HepG2 (cell line): ENCODE results near the gene ZNF618. TPM values are rescaled to one million over a fixed set of nuclear protein-coding genes. Genes with fewer than 3 reads are reported as not detected.

ENCODE experiments used
- ATAC-seq: fragments of 200-7000 bp; cut with Tn5 transposase; 3 replicates; pipeline ENCODE4 v1.9.1; 2020; ENCODE audit warnings: mild to moderate bottlenecking, moderate library complexity
- BruUV-seq: library from RNA; stranded (reverse); fragments of 400-500 nt; replicated peaks from 2 replicates; lab custom pipeline; 2021; lab: Mats Ljungman, UMichigan
- CTCF ChIA-PET: fragments of 300-600 bp; formaldehyde crosslinking; extraction: SDS; loops from one replicate; lab custom pipeline; 2021; ENCODE audit warnings: low total read pairs, inconsistent platforms, low intra/inter-chr PET ratio; lab: Yijun Ruan, JAX
- POLR2A ChIA-PET: fragments of 350-600 bp; sonication (Branson Sonifier 250); formaldehyde crosslinking; loops from one replicate; lab custom pipeline; 2020; ENCODE audit warnings: antibody characterized with exemption, inconsistent platforms; lab: Yijun Ruan, JAX
- DNase-seq: peaks from one replicate; pipeline ENCODE4 v3.0.0-alpha.2; 2015; ENCODE audit warnings: low spot score
- FAIRE-seq: peaks from 3 replicates; lab custom pipeline; 2011; peaks lifted over from hg19 to GRCh38; lab: Jason Lieb, UNC
- H2AFZ ChIP-seq: one replicate; pipeline ENCODE4 v1.6.1; 2011; ENCODE audit warnings: low read length, inconsistent platforms
- H3K27ac ChIP-seq: fragments of 300-600 bp; 3 replicates; pipeline ENCODE4 v1.8.0; 2011; ENCODE audit warnings: mixed run types, mild to moderate bottlenecking, mixed read lengths, low read length, inconsistent platforms; ENCODE audit not compliant: insufficient read depth; ENCODE audit errors: extremely low read length
- H3K27me3 ChIP-seq, 2 experiments: fragments of 200-600 bp in 1 of 2; 2 replicates in 1 of 2; 3 replicates in 1 of 2; pipeline versions ENCODE4 v1.6.0 to v1.8.0; 2011; ENCODE audit warnings: low read length in 2 of 2, mild to moderate bottlenecking in 2 of 2, moderate library complexity in 2 of 2, inconsistent platforms in 1 of 2; ENCODE audit not compliant: insufficient read depth in 2 of 2, control insufficient read depth in 1 of 2
- H3K36me3 ChIP-seq, 2 experiments: fragments of 200-600 bp in 1 of 2; replicated peaks in 1 of 2; 2 replicates in 1 of 2; 3 replicates in 1 of 2; pipeline versions ENCODE4 v1.5.1 to v1.8.0; 2011; ENCODE audit warnings: low read length in 2 of 2, inconsistent platforms in 1 of 2; ENCODE audit not compliant: insufficient read depth in 2 of 2, control insufficient read depth in 1 of 2
- H3K4me1 ChIP-seq: 2 replicates; pipeline ENCODE4 v1.5.1; 2012; ENCODE audit warnings: low read length, inconsistent platforms; ENCODE audit not compliant: insufficient read depth
- H3K4me2 ChIP-seq: 2 replicates; pipeline ENCODE4 v1.6.0; 2011; ENCODE audit warnings: low read depth, low read length, inconsistent platforms
- H3K4me3 ChIP-seq, 3 experiments: fragments of 200-600 bp in 1 of 3; sonication (generic), shearing (Covaris generic) in 1 of 3; replicated peaks in 1 of 3; 2 replicates each; pipeline ENCODE4 v1.5.1; 2011 to 2016; ENCODE audit warnings: low read length in 3 of 3, inconsistent platforms in 2 of 3, low read depth in 2 of 3, mild to moderate bottlenecking in 2 of 3, control low read depth in 1 of 3, mixed read lengths in 1 of 3; ENCODE audit not compliant: insufficient read depth in 1 of 3
- H3K79me2 ChIP-seq: one replicate; pipeline ENCODE4 v1.6.1; 2011; ENCODE audit warnings: low read length, inconsistent platforms; ENCODE audit not compliant: insufficient read depth
- H3K9ac ChIP-seq: 2 replicates; pipeline ENCODE4 v1.6.0; 2011; ENCODE audit warnings: mild to moderate bottlenecking, low read depth, low read length, inconsistent platforms; ENCODE audit not compliant: insufficient read depth
- H3K9me3 ChIP-seq: 2 replicates; pipeline ENCODE4 v1.5.1; 2012; ENCODE audit warnings: mild to moderate bottlenecking, low read length
- H4K20me1 ChIP-seq: 2 replicates; pipeline ENCODE4 v1.6.0; 2011; ENCODE audit warnings: inconsistent platforms, mild to moderate bottlenecking, low read length, moderate library complexity; ENCODE audit not compliant: insufficient read depth
- IRF2 ChIP-seq: IDR thresholded peaks from 2 replicates; pipeline ENCODE4 v1.6.1; 2018; ENCODE audit warnings: missing genetic modification reagents, missing compliant biosample characterization
- PPARG ChIP-seq: conservative IDR thresholded peaks from 2 replicates; pipeline ENCODE4 v1.6.1; 2016; ENCODE audit warnings: missing biosample characterization, missing genetic modification reagents
- RCOR2 ChIP-seq: IDR thresholded peaks from 2 replicates; pipeline ENCODE4 v1.6.1; 2016; ENCODE audit warnings: missing biosample characterization, missing genetic modification reagents
- SATB2 ChIP-seq: sonication (generic); formaldehyde crosslinking; IDR thresholded peaks from 2 replicates; pipeline ENCODE4 v1.5.0; 2020; ENCODE audit warnings: missing genetic modification reagents
- SIN3A ChIP-seq: IDR thresholded peaks from 2 replicates; pipeline ENCODE4 v1.6.1; 2011; ENCODE audit warnings: low read depth, mild to moderate bottlenecking, control low read depth, low read length, borderline replicate concordance
- ZFP36L2 ChIP-seq: sonication (generic); formaldehyde crosslinking; IDR thresholded peaks from 2 replicates; pipeline ENCODE4 v1.4.0; 2020; ENCODE audit warnings: missing genetic modification reagents
- ZMYM4 ChIP-seq: sonication (generic); formaldehyde crosslinking; IDR thresholded peaks from 2 replicates; pipeline ENCODE4 v1.8.1; 2023; ENCODE audit warnings: mild to moderate bottlenecking, missing genetic modification reagents
- ZNF432 ChIP-seq: sonication (generic); formaldehyde crosslinking; IDR thresholded peaks from 2 replicates; pipeline ENCODE4 v1.5.0; 2020; ENCODE audit warnings: missing genetic modification reagents, mild to moderate bottlenecking, borderline replicate concordance
- WGBS: methylation state at CpG from one replicate; pipeline ENCODE4 v1.1.6; 2017; ENCODE audit warnings: low lambda C conversion rate; 5-methylcytosine and 5-hydroxymethylcytosine counted together
- in situ Hi-C: cut with HindIII; loops from 2 replicates; pipeline ENCODE4 v1.10.0; 2017; ENCODE audit warnings: low pct_unique_long_range_greater_than_20kb; ENCODE audit not compliant: extremely low pct_ligation_motif_present
- intact Hi-C: fragments of 100-400 bp; cut with micrococcal nuclease; formaldehyde crosslinking; loops from one replicate; pipeline ENCODE4 v1.10.0; 2022; ENCODE audit not compliant: unreplicated experiment
- polyA plus RNA-seq, 8 experiments: library from polyadenylated mRNA; depleted of rRNA in 3 of 8; stranded (reverse) in 7 of 8; unstranded in 1 of 8; fragments of >200 nt; fragmentation: Illumina TruSeq in 4 of 8; extraction: Trizol in 4 of 8; gene quantifications; 2 replicates each; pipeline versions ENCODE4 v1.2.1 to v1.2.3, GENCODE V29; 2011 to 2016; ENCODE audit warnings: low read depth in 4 of 8, missing spikeins in 1 of 8, mixed read lengths in 1 of 8; ENCODE audit not compliant: insufficient read depth in 1 of 8
- total RNA-seq, 5 experiments: library from RNA; depleted of rRNA; stranded (reverse); fragments of >200 nt; fragmentation: Illumina TruSeq; extraction: Trizol; gene quantifications; 2 replicates each; pipeline ENCODE4 v1.2.3, GENCODE V29; 2016; ENCODE audit warnings: low read depth in 1 of 5
- TF ChIP-seq, protein P1 (sequence below): sonication (generic); formaldehyde crosslinking; IDR thresholded peaks from 2 replicates; pipeline ENCODE4 v1.4.0; 2020; ENCODE audit warnings: mild to moderate bottlenecking, missing genetic modification reagents
- TF ChIP-seq, protein P2 (sequence below): sonication (generic); formaldehyde crosslinking; IDR thresholded peaks from 2 replicates; pipeline ENCODE4 v1.5.1; 2020; ENCODE audit warnings: mild to moderate bottlenecking, missing genetic modification reagents, moderate library complexity

The ZNF618 gene
- total and polyA plus RNA-seq, 2 of the 13 experiments (the other 11 are each of a cell fraction or from before 2014, with no cell fraction given), result 0.07 TPM

DNA sequence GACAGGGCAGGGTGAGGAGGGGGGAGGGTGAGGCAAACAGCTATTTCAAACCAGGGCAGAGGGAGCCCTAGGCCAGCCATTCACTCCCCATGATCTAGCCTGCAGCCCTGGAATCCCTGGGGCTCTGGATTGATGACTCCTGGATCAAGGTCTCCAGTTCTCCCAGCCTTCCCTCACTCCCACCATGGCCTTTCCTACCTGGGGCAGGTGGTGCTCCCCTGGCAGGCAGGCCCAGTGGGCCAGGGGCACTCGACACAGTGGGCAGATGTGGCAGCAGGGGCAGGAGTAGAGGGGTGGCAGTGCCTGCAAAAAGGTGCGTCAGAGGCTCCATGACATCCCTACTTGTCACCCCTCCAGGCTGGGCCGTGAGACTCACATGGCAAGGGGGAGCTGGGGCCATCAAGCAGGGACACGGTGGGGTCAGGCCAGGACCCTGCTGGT, 216.9 kb downstream of the ZNF618 start:
- no peaks in the 10 kb centered on the region for H4K20me1 ChIP-seq
- CTCF ChIA-PET, result no interaction called here
- 78% methylated on average over 4 of the region's 4 CpGs for WGBS
- H3K27me3 ChIP-seq, result no peaks in the 10 kb centered on the region
- no peak overlapping the region for H2AFZ ChIP-seq
- no peak overlapping the region for H3K4me3 ChIP-seq
- TF ChIP-seq ZFP36L2 (no peak), SATB2 (CRISPR knock-in tag) (no peak), ZMYM4 (no peak), PPARG (CRISPR knock-in tag) (no peak), IRF2 (CRISPR knock-in tag) (no peak)
- TF ChIP-seq, protein P1, sequence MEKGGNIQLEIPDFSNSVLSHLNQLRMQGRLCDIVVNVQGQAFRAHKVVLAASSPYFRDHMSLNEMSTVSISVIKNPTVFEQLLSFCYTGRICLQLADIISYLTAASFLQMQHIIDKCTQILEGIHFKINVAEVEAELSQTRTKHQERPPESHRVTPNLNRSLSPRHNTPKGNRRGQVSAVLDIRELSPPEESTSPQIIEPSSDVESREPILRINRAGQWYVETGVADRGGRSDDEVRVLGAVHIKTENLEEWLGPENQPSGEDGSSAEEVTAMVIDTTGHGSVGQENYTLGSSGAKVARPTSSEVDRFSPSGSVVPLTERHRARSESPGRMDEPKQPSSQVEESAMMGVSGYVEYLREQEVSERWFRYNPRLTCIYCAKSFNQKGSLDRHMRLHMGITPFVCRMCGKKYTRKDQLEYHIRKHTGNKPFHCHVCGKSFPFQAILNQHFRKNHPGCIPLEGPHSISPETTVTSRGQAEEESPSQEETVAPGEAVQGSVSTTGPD (CRISPR knock-in tag), result no peak
- ATAC-seq (no peak), DNase-seq (no peak), FAIRE-seq (no peak)
- no peaks in the 10 kb centered on the region for H3K9me3 ChIP-seq
- no peak overlapping the region for H3K4me2 ChIP-seq
- H3K9ac ChIP-seq, result no peak overlapping the region
- peaks cover 19% of the 10 kb centered on the region for H3K4me1 ChIP-seq
- POLR2A ChIA-PET, result interaction anchor here (1.0 to 1.4 kb wide), 2 partner anchors 11 to 49 kb away, joined by 3 to 6 read pairs; no protein-coding TSS in a partner anchor
- intact Hi-C loops (no loop called here), in situ Hi-C loops (no loop called here)
- H3K79me2 ChIP-seq, result no peaks in the 10 kb centered on the region
- peaks cover 3% of the 10 kb centered on the region in 2 experiments; a peak in 1 of 5 replicates for H3K36me3 ChIP-seq
- H3K27ac ChIP-seq, result no peak overlapping the region
- BruUV-seq, result no TSS peak

DNA sequence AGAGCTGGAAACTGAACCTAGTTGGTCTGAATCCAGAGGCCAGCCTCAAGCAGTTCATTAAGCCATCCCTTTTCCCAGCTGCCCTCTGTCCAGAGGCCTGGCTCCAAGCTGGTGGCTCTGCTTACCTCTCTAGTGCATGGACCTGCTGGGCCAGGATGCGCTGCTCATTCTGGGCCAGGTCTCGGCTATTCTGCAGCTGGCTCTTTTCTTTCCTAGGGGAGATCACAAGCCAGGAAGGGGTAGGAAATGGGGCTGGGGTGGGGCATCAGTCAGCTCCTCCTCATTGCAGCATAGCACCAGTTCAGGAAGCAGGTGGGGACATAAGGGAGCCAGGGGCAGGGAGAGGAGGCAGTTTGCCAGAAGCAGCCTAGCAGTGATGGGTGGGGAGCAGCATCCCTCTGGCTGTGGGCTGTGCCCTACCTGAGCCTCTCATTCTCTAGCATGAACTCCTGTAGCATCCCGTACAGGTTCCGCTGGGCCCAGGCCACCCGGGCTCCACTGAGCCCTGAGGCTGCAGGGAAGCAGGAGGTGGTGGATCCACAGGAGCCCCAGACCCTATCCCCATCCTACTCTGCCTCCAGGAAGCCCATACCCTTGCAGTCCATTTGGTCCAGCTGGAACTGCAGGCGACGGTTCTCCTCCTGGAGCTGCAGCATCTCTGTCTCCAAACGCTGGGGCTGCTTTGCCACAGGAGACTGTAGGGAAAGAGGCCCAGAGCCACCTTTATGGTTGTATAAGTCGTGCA, 217.8 kb downstream of the ZNF618 start:
- Histone ChIP-seq H3K27me3 (no peaks in the 10 kb centered on the region), H3K4me3 (no peak overlapping the region), H3K9ac (no peak overlapping the region), H3K36me3 (peaks cover 3% of the 10 kb centered on the region in 2 experiments; a peak in 1 of 5 replicates), H2AFZ (no peak overlapping the region), H4K20me1 (no peaks in the 10 kb centered on the region), H3K9me3 (no peaks in the 10 kb centered on the region), H3K4me1 (peaks cover 22% of the 10 kb centered on the region), H3K27ac (no peak overlapping the region), H3K79me2 (no peaks in the 10 kb centered on the region), H3K4me2 (no peak overlapping the region)
- BruUV-seq, result no TSS peak
- 95% methylated on average over 7 of the region's 9 CpGs for WGBS
- DNase-seq (no peak), ATAC-seq (no peak), FAIRE-seq (no peak)
- ChIA-PET POLR2A (interaction anchor here (1.0 to 2.2 kb wide), 3 partner anchors 11 to 48 kb away, joined by 3 to 14 read pairs (median 6); no protein-coding TSS in a partner anchor), CTCF (no interaction called here)
- intact Hi-C loops (no loop called here), in situ Hi-C loops (no loop called here)
- no peak for TF ChIP-seq SIN3A
- no peak for TF ChIP-seq RCOR2
- TF ChIP-seq, protein P2, sequence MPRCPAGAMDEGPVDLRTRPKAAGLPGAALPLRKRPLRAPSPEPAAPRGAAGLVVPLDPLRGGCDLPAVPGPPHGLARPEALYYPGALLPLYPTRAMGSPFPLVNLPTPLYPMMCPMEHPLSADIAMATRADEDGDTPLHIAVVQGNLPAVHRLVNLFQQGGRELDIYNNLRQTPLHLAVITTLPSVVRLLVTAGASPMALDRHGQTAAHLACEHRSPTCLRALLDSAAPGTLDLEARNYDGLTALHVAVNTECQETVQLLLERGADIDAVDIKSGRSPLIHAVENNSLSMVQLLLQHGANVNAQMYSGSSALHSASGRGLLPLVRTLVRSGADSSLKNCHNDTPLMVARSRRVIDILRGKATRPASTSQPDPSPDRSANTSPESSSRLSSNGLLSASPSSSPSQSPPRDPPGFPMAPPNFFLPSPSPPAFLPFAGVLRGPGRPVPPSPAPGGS, result no peak
- TF ChIP-seq ZMYM4, result no peak
- no peak for TF ChIP-seq ZNF432
